K562 (cell line): ENCODE measurements around the gene ZNF768. TPM values are rescaled to one million over a fixed set of nuclear protein-coding genes. Genes with fewer than 3 reads are reported as not detected.
A peak's percentile ranks its signal among the peaks of the same experiment; 100 is the strongest.

ENCODE experiments used
- ELF4 ChIP-seq: fragments of 450-650 bp; formaldehyde crosslinking; IDR thresholded peaks from 2 replicates; pipeline ENCODE4 v1.4.0; 2022; ENCODE audit warnings: missing genetic modification characterization
- ERF ChIP-seq: fragments of 450-650 bp; formaldehyde crosslinking; IDR thresholded peaks from 2 replicates; pipeline ENCODE4 v1.4.0; 2020; ENCODE audit warnings: mild to moderate bottlenecking, mixed read lengths
- HDGF ChIP-seq: fragments of 450-650 bp; IDR thresholded peaks from 2 replicates; pipeline ENCODE4 v1.6.1; 2016
- L3MBTL2 ChIP-seq: fragments of 450-650 bp; IDR thresholded peaks from 2 replicates; pipeline ENCODE4 v1.6.1; 2016; ENCODE audit warnings: mild to moderate bottlenecking, moderate library complexity
- NCOA6 ChIP-seq: fragments of 450-650 bp; IDR thresholded peaks from 2 replicates; pipeline ENCODE4 v1.6.1; 2017; ENCODE audit warnings: mild to moderate bottlenecking
- NFXL1 ChIP-seq: fragments of 450-650 bp; formaldehyde crosslinking; IDR thresholded peaks from 2 replicates; pipeline ENCODE4 v1.4.0; 2021; ENCODE audit warnings: mild to moderate bottlenecking
- OTX1 ChIP-seq: fragments of 450-650 bp; formaldehyde crosslinking; IDR thresholded peaks from 2 replicates; pipeline ENCODE4 v1.4.0; 2022; ENCODE audit warnings: mild to moderate bottlenecking
- RUNX1 ChIP-seq: sonication (generic); IDR thresholded peaks from 2 replicates; pipeline ENCODE4 v1.6.1; 2016; ENCODE audit warnings: antibody characterized with exemption, low read depth
- SAFB ChIP-seq: fragments of 200-400 bp; formaldehyde crosslinking; IDR thresholded peaks from 2 replicates; pipeline ENCODE4 v1.6.1; 2017; ENCODE audit warnings: low read depth, low read length, borderline replicate concordance
- SMAD3 ChIP-seq: fragments of 450-650 bp; formaldehyde crosslinking; conservative IDR thresholded peaks from 2 replicates; pipeline ENCODE4 v1.4.0; 2020; ENCODE audit warnings: mild to moderate bottlenecking
- SMC3 ChIP-seq: conservative IDR thresholded peaks from 2 replicates; pipeline ENCODE4 v1.6.1; 2011; ENCODE audit warnings: low read depth, low read length, improper control_type of control experiment; ENCODE audit not compliant: insufficient read depth
- ZNF12 ChIP-seq: sonication (generic); formaldehyde crosslinking; IDR thresholded peaks from 2 replicates; pipeline ENCODE4 v1.4.0; 2020; ENCODE audit warnings: mild to moderate bottlenecking, missing genetic modification reagents
- ZNF347 ChIP-seq: fragments of 450-650 bp; formaldehyde crosslinking; IDR thresholded peaks from 2 replicates; pipeline ENCODE4 v1.4.0; 2020; ENCODE audit warnings: low read depth, mild to moderate bottlenecking, moderate library complexity
- ZNF696 ChIP-seq: fragments of 250-450 bp; sonication (Bioruptor Pico); conservative IDR thresholded peaks from 2 replicates; pipeline ENCODE4 v1.4.0; 2020; ENCODE audit warnings: mild to moderate bottlenecking, moderate library complexity
- polyA plus RNA-seq, 8 experiments: library from polyadenylated mRNA; depleted of rRNA in 4 of 8; stranded (reverse) in 5 of 8; unstranded in 3 of 8; fragments of >200 nt; fragmentation: Nextera tagmentation in 2 of 8; fragmentation: Illumina TruSeq in 1 of 8; extraction: Ambion mirVana in 2 of 8; extraction: Trizol in 1 of 8; gene quantifications; 2 replicates each; pipeline versions ENCODE4 v1.2.1 to v1.2.3, GENCODE V29; 2011 to 2014; ENCODE audit warnings: inconsistent platforms in 1 of 8, missing spikeins in 1 of 8
- total RNA-seq, 7 experiments: library from RNA; depleted of rRNA in 6 of 7; stranded (reverse); fragments of >200 nt in 6 of 7; fragmentation: Illumina TruSeq in 2 of 7; extraction: Trizol in 2 of 7; gene quantifications; 2 replicates each; pipeline versions ENCODE4 v1.2.1 to v1.2.3, GENCODE V29; 2011 to 2021; ENCODE audit warnings: low replicate concordance in 1 of 7
- TF ChIP-seq, protein P1 (sequence below), 2 experiments: fragments of 450-650 bp; IDR thresholded peaks; 2 replicates each; pipeline ENCODE4 v1.6.1; 2018; ENCODE audit warnings: mild to moderate bottlenecking in 2 of 2, low read depth in 1 of 2; ENCODE audit not compliant: partially characterized antibody in 2 of 2
- TF ChIP-seq, protein P2 (sequence below): fragments of 450-650 bp; formaldehyde crosslinking; IDR thresholded peaks from 2 replicates; pipeline ENCODE4 v1.4.0; 2020; ENCODE audit warnings: mild to moderate bottlenecking, moderate library complexity
- TF ChIP-seq, protein P3 (sequence below): fragments of 200-800 bp; sonication (Bioruptor generic); IDR thresholded peaks from 2 replicates; pipeline ENCODE4 v1.6.1; 2017; ENCODE audit warnings: missing genetic modification characterization, missing compliant biosample characterization
- TF ChIP-seq, protein P4 (sequence below): fragments of 450-650 bp; formaldehyde crosslinking; IDR thresholded peaks from 2 replicates; pipeline ENCODE4 v1.4.0; 2020; ENCODE audit warnings: mild to moderate bottlenecking, moderate library complexity

Gene ZNF768
- total and polyA plus RNA-seq, 9 of the 15 experiments (the other 6 are each of a cell fraction or from before 2014, with no cell fraction given): 0.13 to 50.7 (median 26.9) TPM

DNA sequence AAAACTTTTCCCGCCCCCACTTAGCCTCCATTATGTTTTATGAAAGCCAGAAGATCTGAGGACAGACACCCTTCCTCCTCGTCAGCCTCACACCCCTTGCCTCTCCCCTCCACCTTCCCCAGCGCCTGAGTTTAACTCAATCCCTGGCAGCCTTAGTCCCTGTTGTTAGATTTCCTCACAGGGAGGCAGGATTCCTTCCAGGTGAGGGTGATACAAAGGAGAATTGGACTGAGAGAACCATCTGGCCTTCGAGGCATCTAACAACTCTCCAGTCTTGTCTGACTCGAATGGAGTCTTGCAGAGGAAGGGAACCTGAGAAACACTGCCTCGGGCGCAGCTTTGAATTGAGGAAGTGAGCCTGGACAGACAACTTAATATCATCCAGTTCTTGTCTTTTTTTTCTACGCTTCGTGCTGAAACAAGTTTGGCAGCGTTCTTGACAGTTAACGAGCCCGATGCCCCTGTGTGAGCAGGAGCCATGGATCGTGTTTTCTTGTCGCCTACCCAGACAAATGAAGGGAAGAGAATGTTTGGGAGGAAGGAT, 1.3 kb upstream of the ZNF768 start (continued):
- TF ChIP-seq RUNX1 (0 out of 2 replicates have a peak, but pooled peaks have one; percentile 2), OTX1 (CRISPR knock-in tag) (peak; percentile 70; the same call in 1 of the 2 replicates), HDGF (peak; percentile 59; the same call in 1 of the 2 replicates), SMC3 (0 out of 2 replicates have a peak, but pooled peaks have one; percentile 1), ERF (CRISPR knock-in tag) (0 out of 2 replicates have a peak, but pooled peaks have one; percentile 18), L3MBTL2 (peak; percentile 23), SMAD3 (CRISPR knock-in tag) (0 out of 2 replicates have a peak, but pooled peaks have one; percentile 24), SAFB (no peak), ELF4 (CRISPR knock-in tag) (peak; percentile 86; the same call in 1 of the 2 replicates), ZNF12 (peak; percentile 29; the same call in 1 of the 2 replicates), ZNF347 (CRISPR knock-in tag) (0 out of 2 replicates have a peak, but pooled peaks have one; percentile 26), NFXL1 (no peak), NCOA6 (no peak), ZNF696 (CRISPR knock-in tag) (0 out of 2 replicates have a peak, but pooled peaks have one; percentile 18)
- TF ChIP-seq, protein P1, sequence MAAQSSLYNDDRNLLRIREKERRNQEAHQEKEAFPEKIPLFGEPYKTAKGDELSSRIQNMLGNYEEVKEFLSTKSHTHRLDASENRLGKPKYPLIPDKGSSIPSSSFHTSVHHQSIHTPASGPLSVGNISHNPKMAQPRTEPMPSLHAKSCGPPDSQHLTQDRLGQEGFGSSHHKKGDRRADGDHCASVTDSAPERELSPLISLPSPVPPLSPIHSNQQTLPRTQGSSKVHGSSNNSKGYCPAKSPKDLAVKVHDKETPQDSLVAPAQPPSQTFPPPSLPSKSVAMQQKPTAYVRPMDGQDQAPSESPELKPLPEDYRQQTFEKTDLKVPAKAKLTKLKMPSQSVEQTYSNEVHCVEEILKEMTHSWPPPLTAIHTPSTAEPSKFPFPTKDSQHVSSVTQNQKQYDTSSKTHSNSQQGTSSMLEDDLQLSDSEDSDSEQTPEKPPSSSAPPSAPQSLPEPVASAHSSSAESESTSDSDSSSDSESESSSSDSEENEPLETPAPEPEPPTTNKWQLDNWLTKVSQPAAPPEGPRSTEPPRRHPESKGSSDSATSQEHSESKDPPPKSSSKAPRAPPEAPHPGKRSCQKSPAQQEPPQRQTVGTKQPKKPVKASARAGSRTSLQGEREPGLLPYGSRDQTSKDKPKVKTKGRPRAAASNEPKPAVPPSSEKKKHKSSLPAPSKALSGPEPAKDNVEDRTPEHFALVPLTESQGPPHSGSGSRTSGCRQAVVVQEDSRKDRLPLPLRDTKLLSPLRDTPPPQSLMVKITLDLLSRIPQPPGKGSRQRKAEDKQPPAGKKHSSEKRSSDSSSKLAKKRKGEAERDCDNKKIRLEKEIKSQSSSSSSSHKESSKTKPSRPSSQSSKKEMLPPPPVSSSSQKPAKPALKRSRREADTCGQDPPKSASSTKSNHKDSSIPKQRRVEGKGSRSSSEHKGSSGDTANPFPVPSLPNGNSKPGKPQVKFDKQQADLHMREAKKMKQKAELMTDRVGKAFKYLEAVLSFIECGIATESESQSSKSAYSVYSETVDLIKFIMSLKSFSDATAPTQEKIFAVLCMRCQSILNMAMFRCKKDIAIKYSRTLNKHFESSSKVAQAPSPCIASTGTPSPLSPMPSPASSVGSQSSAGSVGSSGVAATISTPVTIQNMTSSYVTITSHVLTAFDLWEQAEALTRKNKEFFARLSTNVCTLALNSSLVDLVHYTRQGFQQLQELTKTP (IDR thresholded peaks at IDR 0.05; ENCODE audit: low read depth in 1 of 2, partially characterized antibody in 2 of 2): no peak
- TF ChIP-seq, protein P2, sequence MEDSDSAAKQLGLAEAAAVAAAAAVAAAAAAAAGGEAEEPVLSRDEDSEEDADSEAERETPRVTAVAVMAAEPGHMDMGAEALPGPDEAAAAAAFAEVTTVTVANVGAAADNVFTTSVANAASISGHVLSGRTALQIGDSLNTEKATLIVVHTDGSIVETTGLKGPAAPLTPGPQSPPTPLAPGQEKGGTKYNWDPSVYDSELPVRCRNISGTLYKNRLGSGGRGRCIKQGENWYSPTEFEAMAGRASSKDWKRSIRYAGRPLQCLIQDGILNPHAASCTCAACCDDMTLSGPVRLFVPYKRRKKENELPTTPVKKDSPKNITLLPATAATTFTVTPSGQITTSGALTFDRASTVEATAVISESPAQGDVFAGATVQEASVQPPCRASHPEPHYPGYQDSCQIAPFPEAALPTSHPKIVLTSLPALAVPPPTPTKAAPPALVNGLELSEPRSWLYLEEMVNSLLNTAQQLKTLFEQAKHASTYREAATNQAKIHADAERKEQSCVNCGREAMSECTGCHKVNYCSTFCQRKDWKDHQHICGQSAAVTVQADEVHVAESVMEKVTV: 0 out of 2 replicates have a peak, but pooled peaks have one; percentile 21
- TF ChIP-seq, protein P3, sequence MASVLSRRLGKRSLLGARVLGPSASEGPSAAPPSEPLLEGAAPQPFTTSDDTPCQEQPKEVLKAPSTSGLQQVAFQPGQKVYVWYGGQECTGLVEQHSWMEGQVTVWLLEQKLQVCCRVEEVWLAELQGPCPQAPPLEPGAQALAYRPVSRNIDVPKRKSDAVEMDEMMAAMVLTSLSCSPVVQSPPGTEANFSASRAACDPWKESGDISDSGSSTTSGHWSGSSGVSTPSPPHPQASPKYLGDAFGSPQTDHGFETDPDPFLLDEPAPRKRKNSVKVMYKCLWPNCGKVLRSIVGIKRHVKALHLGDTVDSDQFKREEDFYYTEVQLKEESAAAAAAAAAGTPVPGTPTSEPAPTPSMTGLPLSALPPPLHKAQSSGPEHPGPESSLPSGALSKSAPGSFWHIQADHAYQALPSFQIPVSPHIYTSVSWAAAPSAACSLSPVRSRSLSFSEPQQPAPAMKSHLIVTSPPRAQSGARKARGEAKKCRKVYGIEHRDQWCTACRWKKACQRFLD (CRISPR knock-in tag): 0 out of 2 replicates have a peak, but pooled peaks have one; percentile 51
- TF ChIP-seq, protein P4, sequence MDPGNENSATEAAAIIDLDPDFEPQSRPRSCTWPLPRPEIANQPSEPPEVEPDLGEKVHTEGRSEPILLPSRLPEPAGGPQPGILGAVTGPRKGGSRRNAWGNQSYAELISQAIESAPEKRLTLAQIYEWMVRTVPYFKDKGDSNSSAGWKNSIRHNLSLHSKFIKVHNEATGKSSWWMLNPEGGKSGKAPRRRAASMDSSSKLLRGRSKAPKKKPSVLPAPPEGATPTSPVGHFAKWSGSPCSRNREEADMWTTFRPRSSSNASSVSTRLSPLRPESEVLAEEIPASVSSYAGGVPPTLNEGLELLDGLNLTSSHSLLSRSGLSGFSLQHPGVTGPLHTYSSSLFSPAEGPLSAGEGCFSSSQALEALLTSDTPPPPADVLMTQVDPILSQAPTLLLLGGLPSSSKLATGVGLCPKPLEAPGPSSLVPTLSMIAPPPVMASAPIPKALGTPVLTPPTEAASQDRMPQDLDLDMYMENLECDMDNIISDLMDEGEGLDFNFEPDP: 0 out of 2 replicates have a peak, but pooled peaks have one; percentile 45
